Lower leg skin (tissue), 3 donors: ENCODE measurements around the gene GLS.

Experiments
- CTCF ChIP-seq, 3 donors: fragments of 450-650 bp; IDR thresholded peaks; one replicate each; pipeline ENCODE4 v1.5.1; 2016; ENCODE audit warnings: antibody characterized with exemption in 3 of 3, mild to moderate bottlenecking in 3 of 3, moderate library complexity in 2 of 3
- POLR2A ChIP-seq, 2 donors: fragments of 450-650 bp; IDR thresholded peaks; one replicate each; pipeline ENCODE4 v1.6.1; 2016 to 2017; ENCODE audit warnings: antibody characterized with exemption in 2 of 2, mild to moderate bottlenecking in 1 of 2, moderate library complexity in 1 of 2

GRCh38 chr2:190838492-190838910, 42.1 kb upstream of the GLS start:
- no peak for TF ChIP-seq CTCF (IDR thresholded peaks at IDR 0.05)
- no peak for TF ChIP-seq POLR2A (IDR thresholded peaks at IDR 0.05)
